ENCODE measurements around the gene RARB. TPM values are rescaled to one million over a fixed set of nuclear protein-coding genes. Genes with fewer than 3 reads are reported as not detected.

The RARB gene
- total and polyA plus RNA-seq, 9 of the 15 experiments (the other 6 are each of a cell fraction or from before 2014, with no cell fraction given) = 0.15 to 1.3 (median 0.27) TPM

GRCh38 chr3:25592510-25592968 is 164.5 kb downstream of the RARB start (continued):
- TF ChIP-seq PREB (CRISPR knock-in tag; IDR thresholded peaks at IDR 0.05) (no peak), PCBP2 (IDR thresholded peaks at IDR 0.05; ENCODE audit: low read depth, low read length, poor library complexity, severe bottlenecking) (no peak), SRSF3 (IDR thresholded peaks at IDR 0.05; ENCODE audit: insufficient read depth, low read length) (no peak), OTX1 (CRISPR knock-in tag; IDR thresholded peaks at IDR 0.05) (no peak), POLR2AphosphoS5 (IDR thresholded peaks at IDR 0.05; ENCODE audit: control insufficient read depth, insufficient read depth, low read depth, low read length) (peak; percentile 90), CCAR2 (IDR thresholded peaks at IDR 0.05; ENCODE audit: low read depth, low read length) (no peak), SMARCA4 (IDR thresholded peaks at IDR 0.05) (peak; percentile 66; the same call in 1 of the 2 replicates), NFIC (IDR thresholded peaks at IDR 0.05) (no peak), ZNF407 (IDR thresholded peaks at IDR 0.05; ENCODE audit: low read depth) (no peak), RBM25 (IDR thresholded peaks at IDR 0.05; ENCODE audit: low read depth, low read length, severe bottlenecking) (no peak), NCOR1 (IDR thresholded peaks at IDR 0.05) (no peak), TSHZ1 (CRISPR knock-in tag; IDR thresholded peaks at IDR 0.05) (no peak), ATF7 (IDR thresholded peaks at IDR 0.05) (no peak), E2F5 (CRISPR knock-in tag; IDR thresholded peaks at IDR 0.05) (no peak), SRSF9 (IDR thresholded peaks at IDR 0.05; ENCODE audit: borderline replicate concordance, low read depth, low read length) (no peak)

All from K562 (cell line).